ENCODE results near the gene BRD3OS. TPM values are rescaled to one million over a fixed set of nuclear protein-coding genes. Genes with fewer than 3 reads are reported as not detected.

BRD3OS gene
- polyA plus RNA-seq, 1 donor: 8.4 TPM

- Histone ChIP-seq H3K4me3 (ENCODE audit: low read length) (no peak overlapping the region), H3K9me3 (ENCODE audit: control insufficient read depth, low read depth, low read length) (peaks cover 2% of the 10 kb centered on the region), H3K4me1 (ENCODE audit: control insufficient read depth, insufficient read depth, low read length) (peaks cover 12% of the 10 kb centered on the region), H3K27ac (ENCODE audit: low read length) (no peak overlapping the region), H3K36me3 (ENCODE audit: control insufficient read depth, insufficient read depth, low read length) (no peaks in the 10 kb centered on the region), H3K27me3 (ENCODE audit: control insufficient read depth, insufficient read depth, low read length) (no peaks in the 10 kb centered on the region)
- WGBS (ENCODE audit: insufficient coverage, low lambda C conversion rate): no CpG with 5 or more reads among the region's 17 CpGs
- no peak for DNase-seq
Measured at GRCh38 chr9:133995012-133995896, 30.0 kb upstream of the BRD3OS start.

- H3K4me1 ChIP-seq (ENCODE audit: control insufficient read depth, insufficient read depth, low read length): peaks cover 10% of the 10 kb centered on the region
- DNase-seq: no peak
- no CpG with 5 or more reads among the region's 24 CpGs for WGBS (ENCODE audit: insufficient coverage, low lambda C conversion rate)
Measured at GRCh38 chr9:133996531-133997520, 28.5 kb upstream of the BRD3OS start.

GRCh38 chr9:133997584-133997983 lies 27.7 kb upstream of the BRD3OS start:
- no peaks in the 10 kb centered on the region for H3K36me3 ChIP-seq (ENCODE audit: control insufficient read depth, insufficient read depth, low read length)
- H3K27me3 ChIP-seq (ENCODE audit: control insufficient read depth, insufficient read depth, low read length): no peaks in the 10 kb centered on the region
- no peak overlapping the region for H3K4me3 ChIP-seq (ENCODE audit: low read length)
- WGBS (ENCODE audit: insufficient coverage, low lambda C conversion rate): 100% methylated on average over 1 of the region's 2 CpGs
- no peaks in the 10 kb centered on the region for H3K9me3 ChIP-seq (ENCODE audit: control insufficient read depth, low read depth, low read length)
- DNase-seq: no peak
- H3K4me1 ChIP-seq (ENCODE audit: control insufficient read depth, insufficient read depth, low read length): peaks cover 10% of the 10 kb centered on the region
- H3K27ac ChIP-seq (ENCODE audit: low read length): no peak overlapping the region

More at GRCh38 chr9:133996531-133997520, 28.5 kb upstream of the BRD3OS start:
- Histone ChIP-seq H3K4me3 (ENCODE audit: low read length) (no peak overlapping the region), H3K9me3 (ENCODE audit: control insufficient read depth, low read depth, low read length) (no peaks in the 10 kb centered on the region), H3K36me3 (ENCODE audit: control insufficient read depth, insufficient read depth, low read length) (no peaks in the 10 kb centered on the region), H3K27me3 (ENCODE audit: control insufficient read depth, insufficient read depth, low read length) (no peaks in the 10 kb centered on the region), H3K27ac (ENCODE audit: low read length) (no peak overlapping the region)

GRCh38 chr9:133998915-133999595 lies 26.2 kb upstream of the BRD3OS start:
- 100% methylated on average over 1 of the region's 1 CpG for WGBS (ENCODE audit: insufficient coverage, low lambda C conversion rate)

GRCh38 chr9:133999851-134000265 lies 25.4 kb upstream of the BRD3OS start:
- Histone ChIP-seq H3K4me1 (ENCODE audit: control insufficient read depth, insufficient read depth, low read length) (no peaks in the 10 kb centered on the region), H3K4me3 (ENCODE audit: low read length) (no peak overlapping the region), H3K9me3 (ENCODE audit: control insufficient read depth, low read depth, low read length) (no peaks in the 10 kb centered on the region), H3K27me3 (ENCODE audit: control insufficient read depth, insufficient read depth, low read length) (no peaks in the 10 kb centered on the region), H3K36me3 (ENCODE audit: control insufficient read depth, insufficient read depth, low read length) (no peaks in the 10 kb centered on the region), H3K27ac (ENCODE audit: low read length) (no peak overlapping the region)
- no CpG with 5 or more reads among the region's 6 CpGs for WGBS (ENCODE audit: insufficient coverage, low lambda C conversion rate)
- no peak for DNase-seq

More at GRCh38 chr9:133998915-133999595, 26.2 kb upstream of the BRD3OS start:
- H3K4me3 ChIP-seq (ENCODE audit: low read length): no peak overlapping the region
- peaks cover 3% of the 10 kb centered on the region for H3K4me1 ChIP-seq (ENCODE audit: control insufficient read depth, insufficient read depth, low read length)
- DNase-seq: no peak
- no peak overlapping the region for H3K27ac ChIP-seq (ENCODE audit: low read length)
- H3K27me3 ChIP-seq (ENCODE audit: control insufficient read depth, insufficient read depth, low read length): no peaks in the 10 kb centered on the region
- no peaks in the 10 kb centered on the region for H3K9me3 ChIP-seq (ENCODE audit: control insufficient read depth, low read depth, low read length)
- no peaks in the 10 kb centered on the region for H3K36me3 ChIP-seq (ENCODE audit: control insufficient read depth, insufficient read depth, low read length)

GRCh38 chr9:134002796-134003195 lies 22.5 kb upstream of the BRD3OS start:
- H3K4me1 ChIP-seq (ENCODE audit: control insufficient read depth, insufficient read depth, low read length): no peaks in the 10 kb centered on the region
- WGBS (ENCODE audit: insufficient coverage, low lambda C conversion rate): no CpG with 5 or more reads among the region's 2 CpGs
- no peaks in the 10 kb centered on the region for H3K27me3 ChIP-seq (ENCODE audit: control insufficient read depth, insufficient read depth, low read length)
- H3K27ac ChIP-seq (ENCODE audit: low read length): no peak overlapping the region
- no peak overlapping the region for H3K4me3 ChIP-seq (ENCODE audit: low read length)
- no peak for DNase-seq
- no peaks in the 10 kb centered on the region for H3K36me3 ChIP-seq (ENCODE audit: control insufficient read depth, insufficient read depth, low read length)
- no peaks in the 10 kb centered on the region for H3K9me3 ChIP-seq (ENCODE audit: control insufficient read depth, low read depth, low read length)

GRCh38 chr9:134003237-134003636 lies 22.0 kb upstream of the BRD3OS start:
- Histone ChIP-seq H3K27me3 (ENCODE audit: control insufficient read depth, insufficient read depth, low read length) (no peaks in the 10 kb centered on the region), H3K4me1 (ENCODE audit: control insufficient read depth, insufficient read depth, low read length) (no peaks in the 10 kb centered on the region), H3K27ac (ENCODE audit: low read length) (no peak overlapping the region), H3K9me3 (ENCODE audit: control insufficient read depth, low read depth, low read length) (no peaks in the 10 kb centered on the region), H3K4me3 (ENCODE audit: low read length) (no peak overlapping the region), H3K36me3 (ENCODE audit: control insufficient read depth, insufficient read depth, low read length) (no peaks in the 10 kb centered on the region)
- DNase-seq: no peak
- WGBS (ENCODE audit: insufficient coverage, low lambda C conversion rate): 100% methylated on average over 1 of the region's 2 CpGs

GRCh38 chr9:134004131-134004873 lies 21.0 kb upstream of the BRD3OS start:
- no peaks in the 10 kb centered on the region for H3K4me1 ChIP-seq (ENCODE audit: control insufficient read depth, insufficient read depth, low read length)
- 40% methylated on average over 1 of the region's 20 CpGs for WGBS (ENCODE audit: insufficient coverage, low lambda C conversion rate)
- no peak overlapping the region for H3K27ac ChIP-seq (ENCODE audit: low read length)
- no peaks in the 10 kb centered on the region for H3K9me3 ChIP-seq (ENCODE audit: control insufficient read depth, low read depth, low read length)
- no peak overlapping the region for H3K4me3 ChIP-seq (ENCODE audit: low read length)
- H3K27me3 ChIP-seq (ENCODE audit: control insufficient read depth, insufficient read depth, low read length): no peaks in the 10 kb centered on the region
- H3K36me3 ChIP-seq (ENCODE audit: control insufficient read depth, insufficient read depth, low read length): no peaks in the 10 kb centered on the region
- DNase-seq: no peak

GRCh38 chr9:134004881-134005280 lies 20.4 kb upstream of the BRD3OS start:
- no CpG with 5 or more reads among the region's 14 CpGs for WGBS (ENCODE audit: insufficient coverage, low lambda C conversion rate)
- Histone ChIP-seq H3K9me3 (ENCODE audit: control insufficient read depth, low read depth, low read length) (no peaks in the 10 kb centered on the region), H3K27me3 (ENCODE audit: control insufficient read depth, insufficient read depth, low read length) (no peaks in the 10 kb centered on the region), H3K27ac (ENCODE audit: low read length) (no peak overlapping the region), H3K36me3 (ENCODE audit: control insufficient read depth, insufficient read depth, low read length) (no peaks in the 10 kb centered on the region), H3K4me3 (ENCODE audit: low read length) (no peak overlapping the region), H3K4me1 (ENCODE audit: control insufficient read depth, insufficient read depth, low read length) (no peaks in the 10 kb centered on the region)
- no peak for DNase-seq
